CD4-positive, alpha-beta T cell treated with Interleukin-10 for 1 hour (primary cell): Measurements from ENCODE around the gene EPHA2.
"Not testable (repeated sequence)": the region's sequence is repeated elsewhere in the genome, so short reads cannot be mapped to it uniquely, and the experiment has no call there.

ENCODE experiments used
- DNase-seq: peaks from one replicate; pipeline ENCODE4 v3.0.0-alpha.2; 2020

Gene EPHA2

GRCh38 chr1:16117369-16117768 lies 38.5 kb downstream of the EPHA2 start:
- no peak for DNase-seq

GRCh38 chr1:16116625-16117024 lies 39.2 kb downstream of the EPHA2 start:
- no peak for DNase-seq

GRCh38 chr1:16116002-16116401 lies 39.9 kb downstream of the EPHA2 start:
- DNase-seq: no peak

GRCh38 chr1:16115468-16115983 lies 40.3 kb downstream of the EPHA2 start:
- DNase-seq: no peak

GRCh38 chr1:16114527-16115467 lies 41.1 kb downstream of the EPHA2 start:
- DNase-seq: no peak

GRCh38 chr1:16112596-16113555 lies 43.0 kb downstream of the EPHA2 start:
- DNase-seq: no peak

GRCh38 chr1:16111771-16112595 lies 43.9 kb downstream of the EPHA2 start:
- no peak for DNase-seq

GRCh38 chr1:16110884-16111283 lies 45.0 kb downstream of the EPHA2 start:
- no peak for DNase-seq

- no peak for DNase-seq
These were observed 45.4 kb downstream of the EPHA2 start for GRCh38 chr1:16110456-16110855.

- no peak for DNase-seq
These were observed 46.3 kb downstream of the EPHA2 start for GRCh38 chr1:16109571-16109970.

GRCh38 chr1:16107039-16107438 lies 48.8 kb downstream of the EPHA2 start:
- not testable (repeated sequence) for DNase-seq

- no peak for DNase-seq
These were observed 54.2 kb downstream of the EPHA2 start for GRCh38 chr1:16101623-16102022.

- no peak for DNase-seq
These were observed 56.5 kb downstream of the EPHA2 start for GRCh38 chr1:16099412-16099811.

GRCh38 chr1:16095447-16095846 lies 60.4 kb downstream of the EPHA2 start:
- DNase-seq: no peak

GRCh38 chr1:16094453-16095158 lies 61.3 kb downstream of the EPHA2 start:
- no peak for DNase-seq

- DNase-seq: no peak
These were observed 62.3 kb downstream of the EPHA2 start for GRCh38 chr1:16093611-16094010.

- no peak for DNase-seq
These were observed 62.9 kb downstream of the EPHA2 start for GRCh38 chr1:16092923-16093511.

- no peak for DNase-seq
These were observed 63.6 kb downstream of the EPHA2 start for GRCh38 chr1:16092097-16092922.

GRCh38 chr1:16091296-16091695 lies 64.6 kb downstream of the EPHA2 start:
- DNase-seq: no peak

GRCh38 chr1:16090076-16090826 lies 65.6 kb downstream of the EPHA2 start:
- DNase-seq: no peak
